ENCODE results near the gene PLCB3. TPM values are rescaled to one million over a fixed set of nuclear protein-coding genes. Genes with fewer than 3 reads are reported as not detected.
A peak's percentile ranks its signal among the peaks of the same experiment; 100 is the strongest.

Gene PLCB3
- total RNA-seq, 4 donors from 2014 or later, result 16.2 to 33.2 (median 25.1) TPM

- no peak for ATAC-seq
These were observed 12.0 kb downstream of the PLCB3 start for GRCh38 chr11:64263021-64263946.

GRCh38 chr11:64263947-64264317 is 12.6 kb downstream of the PLCB3 start:
- TF ChIP-seq EP300 (IDR thresholded peaks at IDR 0.05) (no peak), POLR2AphosphoS5 (IDR thresholded peaks at IDR 0.05) (no peak), POLR2A (IDR thresholded peaks at IDR 0.05) (no peak)
- TF ChIP-seq, protein P1, sequence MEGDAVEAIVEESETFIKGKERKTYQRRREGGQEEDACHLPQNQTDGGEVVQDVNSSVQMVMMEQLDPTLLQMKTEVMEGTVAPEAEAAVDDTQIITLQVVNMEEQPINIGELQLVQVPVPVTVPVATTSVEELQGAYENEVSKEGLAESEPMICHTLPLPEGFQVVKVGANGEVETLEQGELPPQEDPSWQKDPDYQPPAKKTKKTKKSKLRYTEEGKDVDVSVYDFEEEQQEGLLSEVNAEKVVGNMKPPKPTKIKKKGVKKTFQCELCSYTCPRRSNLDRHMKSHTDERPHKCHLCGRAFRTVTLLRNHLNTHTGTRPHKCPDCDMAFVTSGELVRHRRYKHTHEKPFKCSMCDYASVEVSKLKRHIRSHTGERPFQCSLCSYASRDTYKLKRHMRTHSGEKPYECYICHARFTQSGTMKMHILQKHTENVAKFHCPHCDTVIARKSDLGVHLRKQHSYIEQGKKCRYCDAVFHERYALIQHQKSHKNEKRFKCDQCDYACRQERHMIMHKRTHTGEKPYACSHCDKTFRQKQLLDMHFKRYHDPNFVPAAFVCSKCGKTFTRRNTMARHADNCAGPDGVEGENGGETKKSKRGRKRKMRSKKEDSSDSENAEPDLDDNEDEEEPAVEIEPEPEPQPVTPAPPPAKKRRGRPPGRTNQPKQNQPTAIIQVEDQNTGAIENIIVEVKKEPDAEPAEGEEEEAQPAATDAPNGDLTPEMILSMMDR (IDR thresholded peaks at IDR 0.05), result no peak
- Histone ChIP-seq H3K4me3 (no peak overlapping the region), H3K27ac (no peak overlapping the region), H3K36me3 (peaks cover 0 to 83% of the 10 kb centered on the region in 2 donors), H3K27me3 (no peaks in the 10 kb centered on the region), H3K4me1 (peaks cover 0 to 20% (median 14%) of the 10 kb centered on the region in 3 donors), H3K9me3 (no peaks in the 10 kb centered on the region)
- ATAC-seq, result no peak
- WGBS, 2 donors (ENCODE audit: low coverage in 1 of 2), result 100% methylated on average over 1 of the region's 8 CpGs; no CpG with 5 or more reads in 1 of the 2 donors

More at GRCh38 chr11:64263021-64263946, 12.0 kb downstream of the PLCB3 start:
- peaks cover 0 to 13% (median 7%) of the 10 kb centered on the region in 3 donors for H3K4me1 ChIP-seq
- no peak overlapping the region for H3K4me3 ChIP-seq
- H3K36me3 ChIP-seq, result peaks cover 0 to 89% of the 10 kb centered on the region in 2 donors
- no peak for TF ChIP-seq EP300 (IDR thresholded peaks at IDR 0.05)
- TF ChIP-seq POLR2A (IDR thresholded peaks at IDR 0.05), result no peak
- TF ChIP-seq, protein P1 (IDR thresholded peaks at IDR 0.05), result no peak
- no peak for TF ChIP-seq POLR2AphosphoS5 (IDR thresholded peaks at IDR 0.05)
- WGBS, 2 donors (ENCODE audit: low coverage in 1 of 2), result 62% methylated on average over 8 of the region's 29 CpGs; no CpG with 5 or more reads in 1 of the 2 donors
- H3K27ac ChIP-seq, result no peak overlapping the region
- H3K27me3 ChIP-seq, result no peaks in the 10 kb centered on the region
- no peaks in the 10 kb centered on the region for H3K9me3 ChIP-seq

DNA sequence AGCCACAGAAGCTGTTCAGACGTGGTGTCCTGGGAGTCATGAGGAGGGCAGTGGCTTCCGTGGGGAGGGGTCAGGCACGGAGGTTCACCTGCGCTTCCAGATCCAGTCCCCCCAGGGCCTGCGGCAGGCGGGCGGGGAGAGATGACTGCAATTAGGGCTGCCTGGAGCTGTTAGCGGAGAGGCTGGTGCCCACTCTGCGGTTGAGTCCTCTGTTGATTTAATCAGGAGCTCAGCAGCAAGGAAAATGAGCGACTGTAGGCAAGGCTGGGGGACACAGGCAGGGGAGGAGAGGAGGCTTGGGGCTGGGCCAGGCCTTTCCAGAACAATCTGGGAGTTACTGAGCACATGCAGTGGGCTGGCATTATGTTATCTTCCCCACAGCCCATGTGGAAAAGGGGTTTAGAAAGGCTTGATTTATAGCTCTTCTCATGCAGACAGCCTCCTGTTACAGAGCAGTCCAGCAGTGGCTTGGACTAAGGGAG is 13.1 kb downstream of the PLCB3 start:
- Histone ChIP-seq H3K27ac (no peak overlapping the region), H3K9me3 (no peaks in the 10 kb centered on the region), H3K4me3 (no peak overlapping the region), H3K4me1 (peaks cover 0 to 23% (median 14%) of the 10 kb centered on the region in 3 donors), H3K36me3 (peaks cover 0 to 78% of the 10 kb centered on the region in 2 donors), H3K27me3 (no peaks in the 10 kb centered on the region)
- ATAC-seq, result no peak
- no peak for TF ChIP-seq POLR2AphosphoS5 (IDR thresholded peaks at IDR 0.05)
- WGBS, 2 donors (ENCODE audit: low coverage in 1 of 2), result 83% methylated on average over 1 of the region's 10 CpGs; no CpG with 5 or more reads in 1 of the 2 donors

DNA sequence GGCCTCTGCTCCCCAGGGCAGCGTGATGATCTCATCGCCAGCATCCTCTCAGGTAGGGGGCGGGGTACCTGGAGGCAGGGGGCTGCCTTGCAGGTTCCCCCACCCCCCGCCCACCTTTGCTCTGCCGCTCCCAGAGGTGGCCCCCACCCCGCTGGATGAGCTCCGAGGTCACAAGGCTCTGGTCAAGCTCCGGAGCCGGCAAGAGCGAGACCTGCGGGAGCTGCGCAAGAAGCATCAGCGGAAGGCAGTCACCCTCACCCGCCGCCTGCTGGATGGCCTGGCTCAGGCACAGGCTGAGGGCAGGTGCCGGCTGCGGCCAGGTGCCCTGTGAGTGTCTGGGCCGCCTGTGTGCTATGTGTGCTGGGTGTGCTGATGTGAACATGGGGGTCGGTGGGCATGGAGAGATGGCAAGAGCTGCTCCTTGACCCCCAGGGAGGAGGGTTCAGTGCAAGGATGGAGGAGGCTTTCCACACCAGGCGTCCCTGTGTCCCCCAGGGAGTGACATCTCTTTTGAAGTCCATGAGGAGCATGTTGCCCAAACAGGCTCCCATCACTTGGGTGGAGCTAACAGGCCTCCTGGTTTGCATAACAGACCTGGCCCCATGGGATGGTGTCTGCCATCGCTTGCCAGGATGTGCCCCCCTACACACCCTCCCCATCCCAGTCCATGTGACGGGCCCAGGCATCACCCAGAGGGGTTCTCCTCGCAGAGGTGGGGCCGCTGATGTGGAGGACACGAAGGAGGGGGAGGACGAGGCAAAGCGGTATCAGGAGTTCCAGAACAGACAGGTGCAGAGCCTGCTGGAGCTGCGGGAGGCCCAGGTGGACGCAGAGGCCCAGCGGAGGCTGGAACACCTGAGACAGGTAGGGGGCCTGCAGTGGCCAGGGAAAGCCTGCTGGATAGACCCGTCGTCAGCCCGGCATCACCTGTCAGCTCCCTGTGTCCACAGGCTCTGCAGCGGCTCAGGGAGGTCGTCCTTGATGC is 14.1 kb downstream of the PLCB3 start:
- ATAC-seq, result no peak
- WGBS, 2 donors (ENCODE audit: low coverage in 1 of 2), result no CpG with 5 or more reads among the region's 35 CpGs
- peaks cover 0 to 23% (median 14%) of the 10 kb centered on the region in 3 donors for H3K4me1 ChIP-seq
- H3K36me3 ChIP-seq, result peaks cover 0 to 67% of the 10 kb centered on the region in 2 donors
- no peak for TF ChIP-seq POLR2AphosphoS5 (IDR thresholded peaks at IDR 0.05)
- H3K4me3 ChIP-seq, result no peak overlapping the region
- no peak overlapping the region for H3K27ac ChIP-seq
- no peaks in the 10 kb centered on the region for H3K27me3 ChIP-seq
- H3K9me3 ChIP-seq, result no peaks in the 10 kb centered on the region

DNA sequence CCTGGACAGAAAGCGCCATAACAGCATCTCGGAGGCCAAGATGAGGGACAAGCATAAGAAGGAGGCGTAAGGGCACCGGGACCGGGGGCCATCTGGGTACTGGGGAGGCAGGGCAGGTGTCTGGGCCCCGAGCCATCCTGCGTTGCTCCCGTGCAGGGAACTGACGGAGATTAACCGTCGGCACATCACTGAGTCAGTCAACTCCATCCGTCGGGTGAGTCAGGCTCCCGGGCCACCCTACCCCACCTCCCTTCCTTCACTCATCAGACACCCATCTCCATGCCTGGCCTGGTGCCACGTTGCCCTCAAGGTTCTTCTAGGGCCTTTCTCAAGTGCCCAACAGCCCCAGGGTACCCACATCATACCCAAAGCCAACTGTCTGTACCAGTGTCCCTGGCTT is 15.0 kb downstream of the PLCB3 start:
- no peaks in the 10 kb centered on the region for H3K9me3 ChIP-seq
- peak overlapping the region in 3 of 4 donors; percentile 13 to 93 (median 91) for H3K27ac ChIP-seq
- H3K4me3 ChIP-seq, result no peak overlapping the region
- no peak for ATAC-seq
- H3K36me3 ChIP-seq, result peaks cover 0 to 61% of the 10 kb centered on the region in 2 donors
- 100% methylated on average over 1 of the region's 15 CpGs for WGBS, 2 donors (ENCODE audit: low coverage in 1 of 2)
- peaks cover 0 to 23% (median 14%) of the 10 kb centered on the region in 3 donors for H3K4me1 ChIP-seq
- TF ChIP-seq EP300 (IDR thresholded peaks at IDR 0.05) (no peak), POLR2A (IDR thresholded peaks at IDR 0.05) (no peak), POLR2AphosphoS5 (IDR thresholded peaks at IDR 0.05) (no peak)
- TF ChIP-seq, protein P1 (IDR thresholded peaks at IDR 0.05), result no peak
- no peaks in the 10 kb centered on the region for H3K27me3 ChIP-seq
